H9 (cell line): Measurements from ENCODE around the gene ETFB. TPM values are rescaled to one million over a fixed set of nuclear protein-coding genes. Genes with fewer than 3 reads are reported as not detected.

Source experiments
- DNase-seq: peaks from one replicate; pipeline ENCODE4 v3.0.0-alpha.2; 2017
- H2AFZ ChIP-seq: one replicate; pipeline ENCODE4 v1.6.1; 2013; ENCODE audit warnings: mild to moderate bottlenecking, low read length, control low read depth, moderate library complexity
- H2AK5ac ChIP-seq: 2 replicates; pipeline ENCODE4 v1.6.1; 2013; ENCODE audit warnings: low read length, control low read depth, mixed read lengths; ENCODE audit not compliant: insufficient read length
- H2BK120ac ChIP-seq: one replicate; pipeline ENCODE4 v1.6.1; 2013; ENCODE audit warnings: low read depth, mild to moderate bottlenecking, low read length, control low read depth, inconsistent platforms; ENCODE audit not compliant: poor library complexity, severe bottlenecking
- H2BK12ac ChIP-seq: 2 replicates; pipeline ENCODE4 v1.6.1; 2013; ENCODE audit warnings: low read length, control low read depth, mixed read lengths, low read depth; ENCODE audit not compliant: insufficient read length
- H2BK15ac ChIP-seq: 2 replicates; pipeline ENCODE4 v1.6.1; 2013; ENCODE audit warnings: low read depth, low read length, control low read depth
- H2BK20ac ChIP-seq: one replicate; pipeline ENCODE4 v1.6.1; 2013; ENCODE audit warnings: low read depth, mild to moderate bottlenecking, low read length, control low read depth, inconsistent platforms; ENCODE audit not compliant: poor library complexity, severe bottlenecking
- H2BK5ac ChIP-seq: 2 replicates; pipeline ENCODE4 v1.6.1; 2013; ENCODE audit warnings: low read length, control low read depth, mixed read lengths; ENCODE audit not compliant: insufficient read length
- H3K14ac ChIP-seq: 2 replicates; pipeline ENCODE4 v1.6.1; 2013; ENCODE audit warnings: low read length, control low read depth; ENCODE audit not compliant: insufficient read depth
- H3K18ac ChIP-seq: 2 replicates; pipeline ENCODE4 v1.6.1; 2013; ENCODE audit warnings: low read depth, mild to moderate bottlenecking, mixed read lengths, low read length, control low read depth; ENCODE audit not compliant: insufficient read length
- H3K23ac ChIP-seq: 2 replicates; pipeline ENCODE4 v1.6.1; 2013; ENCODE audit warnings: low read length, control low read depth, mixed read lengths, low read depth; ENCODE audit not compliant: insufficient read length
- H3K23me2 ChIP-seq: 2 replicates; pipeline ENCODE4 v1.6.1; 2013; ENCODE audit warnings: low read depth, mild to moderate bottlenecking, mixed read lengths, low read length, control low read depth; ENCODE audit not compliant: insufficient read length, poor library complexity, severe bottlenecking
- H3K27ac ChIP-seq: 2 replicates; pipeline ENCODE4 v1.5.1; 2013; ENCODE audit warnings: low read length, control low read depth, mixed read lengths, low read depth; ENCODE audit not compliant: insufficient read length
- H3K27me3 ChIP-seq: 2 replicates; pipeline ENCODE4 v1.6.1; 2013; ENCODE audit warnings: low read length, control low read depth, inconsistent platforms; ENCODE audit not compliant: insufficient read depth
- H3K4ac ChIP-seq: 2 replicates; pipeline ENCODE4 v1.6.1; 2013; ENCODE audit warnings: low read depth, mild to moderate bottlenecking, control low read depth, inconsistent platforms, low read length, moderate library complexity
- H3K4me1 ChIP-seq: 2 replicates; pipeline ENCODE4 v1.6.1; 2013; ENCODE audit warnings: low read length, control low read depth, inconsistent platforms; ENCODE audit not compliant: insufficient read depth
- H3K4me2 ChIP-seq: 2 replicates; pipeline ENCODE4 v1.6.1; 2013; ENCODE audit warnings: low read length, control low read depth, mixed read lengths; ENCODE audit not compliant: insufficient read length, insufficient read depth
- H3K56ac ChIP-seq: 2 replicates; pipeline ENCODE4 v1.6.1; 2013; ENCODE audit warnings: low read depth, mild to moderate bottlenecking, mixed read lengths, low read length, control low read depth; ENCODE audit not compliant: insufficient read length
- H3K79me1 ChIP-seq: 2 replicates; pipeline ENCODE4 v1.6.1; 2013; ENCODE audit warnings: low read depth, mild to moderate bottlenecking, moderate library complexity, low read length, control low read depth, inconsistent platforms; ENCODE audit not compliant: insufficient read depth, poor library complexity, severe bottlenecking
- H3K79me2 ChIP-seq: 2 replicates; pipeline ENCODE4 v1.6.1; 2013; ENCODE audit warnings: low read length, control low read depth, inconsistent platforms; ENCODE audit not compliant: insufficient read depth
- H3K9ac ChIP-seq: 2 replicates; pipeline ENCODE4 v1.6.1; 2013; ENCODE audit warnings: low read length, control low read depth, mixed read lengths; ENCODE audit not compliant: insufficient read length; ENCODE audit errors: extremely low read depth
- H3K9me3 ChIP-seq: one replicate; pipeline ENCODE4 v1.6.1; 2013; ENCODE audit warnings: low read depth, low read length, inconsistent platforms; ENCODE audit not compliant: control insufficient read depth
- H3T11ph ChIP-seq: one replicate; pipeline ENCODE4 v1.6.1; 2013; ENCODE audit warnings: mild to moderate bottlenecking, low read length, control low read depth, inconsistent platforms
- H4K20me1 ChIP-seq: one replicate; pipeline ENCODE4 v1.6.1; 2013; ENCODE audit not compliant: control insufficient read depth, insufficient read length, insufficient read depth
- H4K5ac ChIP-seq: 2 replicates; pipeline ENCODE4 v1.6.1; 2013; ENCODE audit warnings: low read depth, mild to moderate bottlenecking, mixed read lengths, low read length, control low read depth; ENCODE audit not compliant: insufficient read length
- H4K8ac ChIP-seq: replicated peaks from 2 replicates; pipeline ENCODE4 v1.6.1; 2013; ENCODE audit warnings: low read length, control low read depth, mixed read lengths, low read depth; ENCODE audit not compliant: insufficient read length
- H4K91ac ChIP-seq: 2 replicates; pipeline ENCODE4 v1.6.1; 2013; ENCODE audit warnings: low read depth, mild to moderate bottlenecking, moderate library complexity, mixed read lengths, low read length, control low read depth; ENCODE audit not compliant: insufficient read length
- H3K27ac Mint-ChIP-seq, 3 experiments: 2 replicates in 2 of 3; 3 replicates in 1 of 3; pipeline ENCODE4 v1.8.0; 2020 to 2021; ENCODE audit warnings: mixed read lengths in 3 of 3, mild to moderate bottlenecking in 1 of 3, moderate library complexity in 1 of 3
- H3K27me3 Mint-ChIP-seq: 2 replicates; pipeline ENCODE4 v1.8.0; 2021; ENCODE audit warnings: low read depth, mild to moderate bottlenecking, moderate library complexity, mixed read lengths
- H3K36me3 Mint-ChIP-seq, 3 experiments: 2 replicates in 2 of 3; 3 replicates in 1 of 3; pipeline ENCODE4 v1.8.0; 2020 to 2021; ENCODE audit warnings: low read depth in 3 of 3, mixed read lengths in 3 of 3; ENCODE audit not compliant: insufficient read depth in 1 of 3
- H3K4me1 Mint-ChIP-seq, 2 experiments: 2 replicates each; pipeline ENCODE4 v1.8.0; 2020; ENCODE audit warnings: mixed read lengths in 2 of 2
- H3K4me3 Mint-ChIP-seq, 2 experiments: 2 replicates in 1 of 2; 3 replicates in 1 of 2; pipeline ENCODE4 v1.8.0; 2020 to 2021; ENCODE audit warnings: mild to moderate bottlenecking in 2 of 2, mixed read lengths in 2 of 2, moderate library complexity in 1 of 2
- H3K9me3 Mint-ChIP-seq, 2 experiments: 2 replicates in 1 of 2; 3 replicates in 1 of 2; pipeline ENCODE4 v1.8.0; 2020; ENCODE audit warnings: mild to moderate bottlenecking in 2 of 2, mixed read lengths in 2 of 2, moderate library complexity in 1 of 2
- WGBS: extraction: QIAGEN DNeasy Blood & Tissue Kit; methylation state at CpG from one replicate; pipeline ENCODE4 v1.1.7; 2013; ENCODE audit warnings: missing lambda C conversion rate, low lambda C conversion rate, mixed read lengths; ENCODE audit not compliant: insufficient read length; ENCODE audit errors: extremely low coverage; 5-methylcytosine and 5-hydroxymethylcytosine counted together
- total RNA-seq: library from RNA; stranded (reverse); gene quantifications from 2 replicates; pipeline ENCODE4 v1.2.1, GENCODE V29; 2021
- TF ChIP-seq, protein P1 (sequence below): fragments of 200-600 bp; sonication (generic); conservative IDR thresholded peaks from 3 replicates; pipeline ENCODE4 v1.8.0; 2021; ENCODE audit warnings: antibody characterized with exemption, mild to moderate bottlenecking

ETFB gene
- total RNA-seq, 1 experiment from 2014 or later: 49.4 TPM

GRCh38 chr19:51329411-51329810 is 36.8 kb downstream of the ETFB start:
- no peak for DNase-seq
- Histone ChIP-seq H3K79me1 (no peaks in the 10 kb centered on the region), H3K9me3 (peaks cover 5% of the 10 kb centered on the region), H2AFZ (no peak overlapping the region), H2BK20ac (no peak overlapping the region), H3K14ac (no peak overlapping the region), H3K4me1 (no peaks in the 10 kb centered on the region), H2BK120ac (no peak overlapping the region), H3K4me2 (no peak overlapping the region), H3K9ac (no peak overlapping the region), H3T11ph (no peak overlapping the region), H2BK15ac (no peak overlapping the region), H3K79me2 (no peaks in the 10 kb centered on the region), H4K8ac (no peak overlapping the region), H3K56ac (no peak overlapping the region), H3K27ac (no peak overlapping the region), H4K20me1 (no peaks in the 10 kb centered on the region), H3K23ac (no peak overlapping the region), H2BK5ac (no peak overlapping the region), H4K5ac (no peak overlapping the region), H3K4ac (no peak overlapping the region), H2BK12ac (no peak overlapping the region), H4K91ac (no peak overlapping the region), H3K18ac (no peak overlapping the region), H3K27me3 (no peaks in the 10 kb centered on the region), H2AK5ac (no peak overlapping the region), H3K23me2 (peaks cover 8% of the 10 kb centered on the region)
- TF ChIP-seq, protein P1, sequence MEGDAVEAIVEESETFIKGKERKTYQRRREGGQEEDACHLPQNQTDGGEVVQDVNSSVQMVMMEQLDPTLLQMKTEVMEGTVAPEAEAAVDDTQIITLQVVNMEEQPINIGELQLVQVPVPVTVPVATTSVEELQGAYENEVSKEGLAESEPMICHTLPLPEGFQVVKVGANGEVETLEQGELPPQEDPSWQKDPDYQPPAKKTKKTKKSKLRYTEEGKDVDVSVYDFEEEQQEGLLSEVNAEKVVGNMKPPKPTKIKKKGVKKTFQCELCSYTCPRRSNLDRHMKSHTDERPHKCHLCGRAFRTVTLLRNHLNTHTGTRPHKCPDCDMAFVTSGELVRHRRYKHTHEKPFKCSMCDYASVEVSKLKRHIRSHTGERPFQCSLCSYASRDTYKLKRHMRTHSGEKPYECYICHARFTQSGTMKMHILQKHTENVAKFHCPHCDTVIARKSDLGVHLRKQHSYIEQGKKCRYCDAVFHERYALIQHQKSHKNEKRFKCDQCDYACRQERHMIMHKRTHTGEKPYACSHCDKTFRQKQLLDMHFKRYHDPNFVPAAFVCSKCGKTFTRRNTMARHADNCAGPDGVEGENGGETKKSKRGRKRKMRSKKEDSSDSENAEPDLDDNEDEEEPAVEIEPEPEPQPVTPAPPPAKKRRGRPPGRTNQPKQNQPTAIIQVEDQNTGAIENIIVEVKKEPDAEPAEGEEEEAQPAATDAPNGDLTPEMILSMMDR: no peak
- H3K27ac Mint-ChIP-seq: peak overlapping the region in 1 of 3 experiments; percentile 81; a peak in 1 of 7 replicates
- H3K36me3 Mint-ChIP-seq: peaks cover 35 to 48% (median 37%) of the 10 kb centered on the region in 3 experiments
- peaks cover 4 to 18% of the 10 kb centered on the region in 2 experiments for H3K4me1 Mint-ChIP-seq
- 0 out of 5 replicates have a peak, but pooled peaks cover 0 to 4% of the 10 kb centered on the region in 2 experiments for H3K9me3 Mint-ChIP-seq
- no peak overlapping the region for H3K4me3 Mint-ChIP-seq
- no CpG with 5 or more reads among the region's 5 CpGs for WGBS
- H3K27me3 Mint-ChIP-seq: no peaks in the 10 kb centered on the region; the same call in 1 of the 2 replicates
